Measurements from ENCODE around the gene SLC66A3.

Gene SLC66A3

DNA sequence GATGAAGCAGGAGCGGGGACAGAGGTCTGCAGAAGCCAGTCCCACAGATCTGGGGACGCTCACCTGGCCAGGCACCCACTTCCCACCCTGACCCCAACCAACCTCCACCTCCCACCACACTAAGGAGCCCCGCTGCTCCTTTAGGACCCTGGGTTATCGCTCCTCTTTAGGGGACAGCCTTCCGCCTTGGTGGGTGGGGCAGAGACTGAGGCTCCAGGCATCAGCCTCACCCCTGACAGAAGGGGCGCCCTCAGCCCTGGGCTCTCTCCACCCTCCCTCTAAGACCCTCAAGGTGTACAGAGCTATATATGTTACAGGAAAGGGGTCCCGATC lies 33.5 kb upstream of the SLC66A3 start:
- no peak overlapping the region for H3K9ac ChIP-seq (ENCODE audit: low read depth, low read length, poor library complexity, severe bottlenecking)
- no peak overlapping the region for H2AFZ ChIP-seq (ENCODE audit: low read length)
- H3K4me2 ChIP-seq (ENCODE audit: low read depth, low read length, poor library complexity, severe bottlenecking): no peak overlapping the region
- no peaks in the 10 kb centered on the region for H3K9me2 ChIP-seq (replicated peaks; ENCODE audit: low read depth, low read length)
- H3K4me3 ChIP-seq (ENCODE audit: low read length, poor library complexity, severe bottlenecking): no peak overlapping the region
- H3K4me1 ChIP-seq (ENCODE audit: insufficient read depth, low read length, poor library complexity, severe bottlenecking): no peaks in the 10 kb centered on the region
- no peaks in the 10 kb centered on the region for H3K36me3 ChIP-seq (ENCODE audit: insufficient read depth, low read length)
- H3K9me3 ChIP-seq (ENCODE audit: insufficient read depth, low read depth, low read length): no peaks in the 10 kb centered on the region
- H3K27me3 ChIP-seq (ENCODE audit: insufficient read depth, low read length, poor library complexity, severe bottlenecking): no peaks in the 10 kb centered on the region
- no peaks in the 10 kb centered on the region for H3K79me2 ChIP-seq (ENCODE audit: insufficient read depth, low read length)
- no peaks in the 10 kb centered on the region for H4K20me1 ChIP-seq (ENCODE audit: insufficient read depth, low read length, poor library complexity, severe bottlenecking)
- no peak for TF ChIP-seq EZH2phosphoT487 (IDR thresholded peaks at IDR 0.05; ENCODE audit: borderline replicate concordance)
- TF ChIP-seq, protein P1, sequence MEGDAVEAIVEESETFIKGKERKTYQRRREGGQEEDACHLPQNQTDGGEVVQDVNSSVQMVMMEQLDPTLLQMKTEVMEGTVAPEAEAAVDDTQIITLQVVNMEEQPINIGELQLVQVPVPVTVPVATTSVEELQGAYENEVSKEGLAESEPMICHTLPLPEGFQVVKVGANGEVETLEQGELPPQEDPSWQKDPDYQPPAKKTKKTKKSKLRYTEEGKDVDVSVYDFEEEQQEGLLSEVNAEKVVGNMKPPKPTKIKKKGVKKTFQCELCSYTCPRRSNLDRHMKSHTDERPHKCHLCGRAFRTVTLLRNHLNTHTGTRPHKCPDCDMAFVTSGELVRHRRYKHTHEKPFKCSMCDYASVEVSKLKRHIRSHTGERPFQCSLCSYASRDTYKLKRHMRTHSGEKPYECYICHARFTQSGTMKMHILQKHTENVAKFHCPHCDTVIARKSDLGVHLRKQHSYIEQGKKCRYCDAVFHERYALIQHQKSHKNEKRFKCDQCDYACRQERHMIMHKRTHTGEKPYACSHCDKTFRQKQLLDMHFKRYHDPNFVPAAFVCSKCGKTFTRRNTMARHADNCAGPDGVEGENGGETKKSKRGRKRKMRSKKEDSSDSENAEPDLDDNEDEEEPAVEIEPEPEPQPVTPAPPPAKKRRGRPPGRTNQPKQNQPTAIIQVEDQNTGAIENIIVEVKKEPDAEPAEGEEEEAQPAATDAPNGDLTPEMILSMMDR (conservative IDR thresholded peaks at IDR 0.05; ENCODE audit: low read length): no peak
- H3F3A ChIP-seq (ENCODE audit: low read depth): no peaks in the 10 kb centered on the region

DNA sequence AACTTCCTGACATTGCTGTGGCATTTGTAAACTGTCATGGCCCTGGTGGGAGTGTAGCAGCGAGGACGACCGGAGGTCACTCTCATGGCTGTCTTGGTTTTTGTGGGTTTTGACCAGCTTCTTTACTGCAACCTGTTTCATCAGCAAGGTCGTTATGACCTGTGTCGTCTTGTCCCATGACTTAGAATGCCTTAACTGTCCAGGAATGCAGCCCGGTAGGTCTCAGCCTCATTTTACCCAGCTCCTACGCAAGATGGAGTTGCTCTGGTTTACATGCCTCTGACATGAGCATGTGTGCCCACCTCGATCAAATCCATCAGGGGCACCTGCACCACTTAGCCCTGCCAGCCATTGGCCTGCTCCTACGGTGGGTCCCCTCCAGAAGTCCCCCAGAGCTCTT lies 32.9 kb upstream of the SLC66A3 start:
- Histone ChIP-seq H3F3A (ENCODE audit: low read depth) (no peaks in the 10 kb centered on the region), H3K9me2 (replicated peaks; ENCODE audit: low read depth, low read length) (no peaks in the 10 kb centered on the region), H2AFZ (ENCODE audit: low read length) (no peak overlapping the region), H3K79me2 (ENCODE audit: insufficient read depth, low read length) (no peaks in the 10 kb centered on the region), H3K36me3 (ENCODE audit: insufficient read depth, low read length) (no peaks in the 10 kb centered on the region), H3K9ac (ENCODE audit: low read depth, low read length, poor library complexity, severe bottlenecking) (no peak overlapping the region), H3K4me2 (ENCODE audit: low read depth, low read length, poor library complexity, severe bottlenecking) (no peak overlapping the region), H3K4me3 (ENCODE audit: low read length, poor library complexity, severe bottlenecking) (no peak overlapping the region), H3K9me3 (ENCODE audit: insufficient read depth, low read depth, low read length) (no peaks in the 10 kb centered on the region), H3K27me3 (ENCODE audit: insufficient read depth, low read length, poor library complexity, severe bottlenecking) (no peaks in the 10 kb centered on the region), H4K20me1 (ENCODE audit: insufficient read depth, low read length, poor library complexity, severe bottlenecking) (no peaks in the 10 kb centered on the region), H3K4me1 (ENCODE audit: insufficient read depth, low read length, poor library complexity, severe bottlenecking) (no peaks in the 10 kb centered on the region)
- no peak for TF ChIP-seq EZH2phosphoT487 (IDR thresholded peaks at IDR 0.05; ENCODE audit: borderline replicate concordance)

GRCh38 chr2:11123001-11123809 lies 32.1 kb upstream of the SLC66A3 start:
- no peaks in the 10 kb centered on the region for H3K79me2 ChIP-seq (ENCODE audit: insufficient read depth, low read length)
- H3K4me1 ChIP-seq (ENCODE audit: insufficient read depth, low read length, poor library complexity, severe bottlenecking): no peaks in the 10 kb centered on the region
- no peak for TF ChIP-seq EZH2phosphoT487 (IDR thresholded peaks at IDR 0.05; ENCODE audit: borderline replicate concordance)
- TF ChIP-seq, protein P1 (conservative IDR thresholded peaks at IDR 0.05; ENCODE audit: low read length): no peak
- no peaks in the 10 kb centered on the region for H4K20me1 ChIP-seq (ENCODE audit: insufficient read depth, low read length, poor library complexity, severe bottlenecking)
- no peak overlapping the region for H3K4me2 ChIP-seq (ENCODE audit: low read depth, low read length, poor library complexity, severe bottlenecking)
- H3K9me2 ChIP-seq (replicated peaks; ENCODE audit: low read depth, low read length): no peaks in the 10 kb centered on the region
- H2AFZ ChIP-seq (ENCODE audit: low read length): no peak overlapping the region
- no peak overlapping the region for H3K9ac ChIP-seq (ENCODE audit: low read depth, low read length, poor library complexity, severe bottlenecking)
- H3K9me3 ChIP-seq (ENCODE audit: insufficient read depth, low read depth, low read length): no peaks in the 10 kb centered on the region
- no peaks in the 10 kb centered on the region for H3K36me3 ChIP-seq (ENCODE audit: insufficient read depth, low read length)
- H3F3A ChIP-seq (ENCODE audit: low read depth): no peaks in the 10 kb centered on the region
- no peaks in the 10 kb centered on the region for H3K27me3 ChIP-seq (ENCODE audit: insufficient read depth, low read length, poor library complexity, severe bottlenecking)
- no peak overlapping the region for H3K4me3 ChIP-seq (ENCODE audit: low read length, poor library complexity, severe bottlenecking)
